ENCODE results near the gene TEX13A.

Gene TEX13A

GRCh38 chrX:105173071-105173470 lies 47.4 kb downstream of the TEX13A start:
- no peak for DNase-seq (ENCODE audit: low read depth in 2 of 2)
